ENCODE data around the gene MPZ. TPM values are rescaled to one million over a fixed set of nuclear protein-coding genes. Genes with fewer than 3 reads are reported as not detected.

The MPZ gene
- total RNA-seq, 1 donor from 2014 or later = 4.4 TPM

GRCh38 chr1:161305867-161306519, 3.8 kb downstream of the MPZ start:
- peak; percentile 92 for DNase-seq (ENCODE audit: missing footprints)
- peak; percentile 90 for ATAC-seq
- intact Hi-C loops (cut with DNase I) = no loop called here

GRCh38 chr1:161304927-161305866, 4.6 kb downstream of the MPZ start:
- DNase-seq (ENCODE audit: missing footprints) (no peak), ATAC-seq (peak; percentile 3)
- intact Hi-C loops (cut with DNase I) = no loop called here

- ATAC-seq = no peak
- intact Hi-C loops (cut with DNase I) = no loop called here
- DNase-seq (ENCODE audit: missing footprints) = no peak
These were observed 9.3 kb downstream of the MPZ start for GRCh38 chr1:161300478-161300877.

GRCh38 chr1:161299347-161299746, 10.4 kb downstream of the MPZ start:
- DNase-seq (ENCODE audit: missing footprints) = no peak
- no peak for ATAC-seq
- intact Hi-C loops (cut with DNase I) = no loop called here

- ATAC-seq (no peak), DNase-seq (ENCODE audit: missing footprints) (no peak)
- intact Hi-C loops (cut with DNase I) = no loop called here
These were observed 11.7 kb downstream of the MPZ start for GRCh38 chr1:161298116-161298515.

- ATAC-seq = no peak
- DNase-seq (ENCODE audit: missing footprints) = no peak
- intact Hi-C loops (cut with DNase I) = no loop called here
These were observed 12.4 kb downstream of the MPZ start for GRCh38 chr1:161297415-161297814.

GRCh38 chr1:161290779-161291178, 19.0 kb downstream of the MPZ start:
- DNase-seq (ENCODE audit: missing footprints) (no peak), ATAC-seq (no peak)
- intact Hi-C loops (cut with DNase I) = loop anchor here (1.0 kb wide), 1 partner anchor 63 kb away; no protein-coding TSS in a partner anchor

- intact Hi-C loops (cut with DNase I) = no loop called here
- ATAC-seq (no peak), DNase-seq (ENCODE audit: missing footprints) (no peak)
These were observed 22.2 kb downstream of the MPZ start for GRCh38 chr1:161287482-161288054.

- ATAC-seq (no peak), DNase-seq (ENCODE audit: missing footprints) (no peak)
- intact Hi-C loops (cut with DNase I) = no loop called here
These were observed 24.2 kb downstream of the MPZ start for GRCh38 chr1:161285521-161285920.

- no peak for ATAC-seq
- intact Hi-C loops (cut with DNase I) = no loop called here
- no peak for DNase-seq (ENCODE audit: missing footprints)
These were observed 24.7 kb downstream of the MPZ start for GRCh38 chr1:161285113-161285512.

- intact Hi-C loops (cut with DNase I) = no loop called here
- no peak for DNase-seq (ENCODE audit: missing footprints)
- no peak for ATAC-seq
These were observed 26.8 kb downstream of the MPZ start for GRCh38 chr1:161282991-161283390.

GRCh38 chr1:161274874-161275273, 34.9 kb downstream of the MPZ start:
- ATAC-seq (no peak), DNase-seq (ENCODE audit: missing footprints) (no peak)
- intact Hi-C loops (cut with DNase I) = no loop called here

- no peak for DNase-seq (ENCODE audit: missing footprints)
- intact Hi-C loops (cut with DNase I) = no loop called here
- no peak for ATAC-seq
These were observed 36.4 kb downstream of the MPZ start for GRCh38 chr1:161273402-161273801.

GRCh38 chr1:161267321-161267720, 42.4 kb downstream of the MPZ start:
- DNase-seq (ENCODE audit: missing footprints) (no peak), ATAC-seq (no peak)
- intact Hi-C loops (cut with DNase I) = no loop called here

GRCh38 chr1:161266836-161267235, 42.9 kb downstream of the MPZ start:
- DNase-seq (ENCODE audit: missing footprints) = no peak

GRCh38 chr1:161266202-161266601, 43.6 kb downstream of the MPZ start:
- no peak for DNase-seq (ENCODE audit: missing footprints)
- intact Hi-C loops (cut with DNase I) = no loop called here
- no peak for ATAC-seq

More at GRCh38 chr1:161266836-161267235, 42.9 kb downstream of the MPZ start:
- no peak for ATAC-seq
- intact Hi-C loops (cut with DNase I) = no loop called here

- ATAC-seq (no peak), DNase-seq (ENCODE audit: missing footprints) (no peak)
- intact Hi-C loops (cut with DNase I) = no loop called here
These were observed 44.5 kb downstream of the MPZ start for GRCh38 chr1:161265305-161265704.

- intact Hi-C loops (cut with DNase I) = no loop called here
- DNase-seq (ENCODE audit: missing footprints) (no peak), ATAC-seq (no peak)
These were observed 48.2 kb downstream of the MPZ start for GRCh38 chr1:161261261-161262235.

Data from Right ventricle myocardium inferior (tissue), 1 donor.